Activated T-cell treated with anti-CD3 and anti-CD28 coated beads for 24 hours (primary cell): ENCODE measurements around the gene GALNT10.
A peak's percentile ranks its signal among the peaks of the same experiment; 100 is the strongest.

Source experiments
- DNase-seq: peaks from one replicate; pipeline ENCODE4 v3.0.0-alpha.2; 2020; ENCODE audit warnings: low read depth

GALNT10 gene

GRCh38 chr5:154268073-154268472 is 77.5 kb downstream of the GALNT10 start:
- DNase-seq, result no peak

- no peak for DNase-seq
These were observed 78.9 kb downstream of the GALNT10 start for GRCh38 chr5:154269414-154269813.

GRCh38 chr5:154271466-154271865 is 80.9 kb downstream of the GALNT10 start:
- no peak for DNase-seq

DNA sequence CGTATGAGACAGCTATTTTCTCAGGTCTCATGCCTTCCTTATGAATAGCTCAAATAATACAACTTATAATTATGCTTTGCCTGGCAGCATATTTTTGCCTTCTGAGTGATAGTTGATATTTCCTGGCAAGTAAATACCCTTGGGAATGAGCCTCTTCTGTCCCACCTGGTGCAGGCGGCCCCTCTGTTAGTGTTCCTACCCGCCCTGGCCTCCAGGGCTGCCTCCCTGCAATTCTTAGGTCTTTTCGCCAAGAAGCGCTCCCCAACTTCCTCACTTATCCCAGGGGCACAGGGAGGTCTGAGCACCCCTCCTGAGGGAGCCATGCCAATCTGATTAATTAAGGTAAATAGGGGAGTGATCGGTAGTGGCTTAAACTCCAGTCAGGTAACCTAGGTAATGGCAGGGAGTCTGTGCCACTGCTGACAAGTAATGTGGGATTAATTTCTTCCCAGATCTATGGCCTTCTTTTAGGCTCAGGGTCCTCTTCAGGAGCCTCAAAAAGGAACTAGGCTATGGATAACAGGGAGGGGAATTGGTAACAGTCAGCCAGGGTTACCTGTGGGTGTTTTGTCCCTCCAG is 81.5 kb downstream of the GALNT10 start:
- DNase-seq, result no peak

- peak; percentile 3 for DNase-seq
These were observed 82.6 kb downstream of the GALNT10 start for GRCh38 chr5:154273028-154273617.

- DNase-seq, result no peak
These were observed 83.7 kb downstream of the GALNT10 start for GRCh38 chr5:154273963-154274827.

DNA sequence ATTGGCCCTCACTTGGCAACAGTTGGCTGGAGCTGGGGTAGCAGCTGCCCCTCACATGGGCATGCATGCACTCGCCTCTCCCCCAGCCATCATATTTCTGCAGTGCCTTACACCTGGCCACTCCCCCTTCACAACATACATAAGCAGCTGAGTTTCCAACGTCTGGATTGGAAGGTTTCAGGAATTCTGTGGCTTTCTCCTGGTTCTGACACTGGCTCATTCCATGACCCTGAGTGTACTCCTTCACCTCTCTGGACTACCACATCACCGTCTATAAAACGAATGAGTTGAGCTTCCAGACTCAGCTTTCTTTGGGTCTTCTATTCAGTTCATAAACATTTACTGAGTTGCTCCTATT is 84.3 kb downstream of the GALNT10 start:
- DNase-seq, result no peak

- no peak for DNase-seq
These were observed 85.0 kb downstream of the GALNT10 start for GRCh38 chr5:154275566-154275965.

- no peak for DNase-seq
These were observed 85.9 kb downstream of the GALNT10 start for GRCh38 chr5:154276261-154276972.

GRCh38 chr5:154276973-154277331 is 86.4 kb downstream of the GALNT10 start:
- DNase-seq, result no peak

DNA sequence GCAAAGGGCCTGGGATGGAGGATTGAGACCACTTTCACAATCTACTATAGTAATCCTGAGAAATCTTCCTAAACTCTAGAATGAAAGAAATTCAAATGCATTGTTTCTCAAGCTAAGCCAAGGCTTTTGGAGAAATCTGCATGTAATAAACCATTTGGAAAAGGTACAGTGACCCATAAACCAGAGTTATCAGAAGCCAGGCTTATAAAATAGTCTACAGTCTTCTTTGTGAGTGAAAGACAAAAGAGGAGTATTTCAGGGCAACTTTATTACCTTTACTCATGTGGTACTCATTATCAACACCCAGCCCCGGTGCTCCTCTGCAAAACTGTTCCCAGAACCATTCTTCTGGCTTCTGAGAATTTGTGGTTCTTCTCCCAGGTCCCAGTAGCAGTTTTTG is 87.0 kb downstream of the GALNT10 start:
- no peak for DNase-seq

DNA sequence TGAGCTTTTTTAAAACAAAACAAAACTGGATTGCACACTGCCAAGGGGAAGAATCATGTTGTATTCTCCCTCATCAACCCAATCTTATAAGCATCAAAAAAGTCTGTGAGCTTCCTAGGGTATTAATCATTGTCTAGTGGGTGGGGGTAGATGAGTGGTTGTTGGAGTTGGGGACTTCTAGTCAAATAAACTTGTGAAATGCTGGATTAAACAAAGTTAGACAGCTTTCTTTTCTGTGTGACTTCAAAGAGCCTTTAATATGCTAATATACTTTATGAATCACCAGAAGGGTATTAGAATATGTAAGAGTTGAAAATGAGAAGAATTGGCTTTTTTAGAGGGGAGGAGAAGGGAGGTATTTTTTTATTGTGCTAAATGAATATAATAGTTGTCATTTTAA is 87.7 kb downstream of the GALNT10 start:
- no peak for DNase-seq

GRCh38 chr5:154278908-154279307 is 88.4 kb downstream of the GALNT10 start:
- DNase-seq, result no peak

DNA sequence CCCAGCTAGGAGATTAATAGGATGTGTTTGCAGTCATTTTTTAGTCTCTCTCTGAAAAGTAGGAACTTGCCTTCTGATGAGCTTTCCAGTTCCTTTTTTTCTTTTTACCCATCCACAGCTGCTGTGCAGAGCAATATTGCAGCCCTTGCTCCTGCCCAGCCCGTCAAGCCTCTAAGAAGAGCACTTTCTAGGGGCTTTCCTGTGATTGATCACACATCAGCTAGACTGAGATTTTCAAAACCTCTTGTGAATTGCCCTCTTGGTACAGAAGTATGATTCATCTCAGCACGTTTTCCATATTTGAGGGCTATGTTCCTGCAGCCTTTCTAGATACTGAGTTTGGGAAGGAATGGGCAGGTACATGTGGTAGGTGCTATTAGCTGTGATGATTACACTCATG is 93.9 kb downstream of the GALNT10 start:
- no peak for DNase-seq

- no peak for DNase-seq
These were observed 95.3 kb downstream of the GALNT10 start for GRCh38 chr5:154285661-154286408.

- DNase-seq, result no peak
These were observed 96.0 kb downstream of the GALNT10 start for GRCh38 chr5:154286557-154286956.

GRCh38 chr5:154287136-154287535 is 96.6 kb downstream of the GALNT10 start:
- DNase-seq, result no peak

DNA sequence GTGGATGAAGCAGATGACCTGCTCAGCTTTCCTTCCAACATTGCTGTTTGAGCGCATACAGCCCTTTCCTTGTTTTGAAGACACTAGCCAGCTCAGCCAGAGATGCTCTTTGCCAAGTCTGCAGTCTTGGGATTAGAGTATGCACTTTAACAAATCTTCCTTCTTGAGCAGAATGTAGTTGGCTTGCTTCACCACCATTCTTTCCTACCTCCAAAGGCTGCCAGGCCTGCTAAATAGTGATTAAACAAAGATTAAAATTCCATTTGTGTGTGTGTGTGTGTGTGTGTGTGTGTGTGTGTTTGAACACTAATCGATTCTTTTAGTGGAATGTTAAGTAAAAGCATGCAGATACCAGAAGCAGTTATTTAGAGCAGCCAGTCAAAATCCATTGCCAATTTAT is 97.6 kb downstream of the GALNT10 start:
- no peak for DNase-seq

- DNase-seq, result no peak
These were observed 101.4 kb downstream of the GALNT10 start for GRCh38 chr5:154291917-154292316.

DNA sequence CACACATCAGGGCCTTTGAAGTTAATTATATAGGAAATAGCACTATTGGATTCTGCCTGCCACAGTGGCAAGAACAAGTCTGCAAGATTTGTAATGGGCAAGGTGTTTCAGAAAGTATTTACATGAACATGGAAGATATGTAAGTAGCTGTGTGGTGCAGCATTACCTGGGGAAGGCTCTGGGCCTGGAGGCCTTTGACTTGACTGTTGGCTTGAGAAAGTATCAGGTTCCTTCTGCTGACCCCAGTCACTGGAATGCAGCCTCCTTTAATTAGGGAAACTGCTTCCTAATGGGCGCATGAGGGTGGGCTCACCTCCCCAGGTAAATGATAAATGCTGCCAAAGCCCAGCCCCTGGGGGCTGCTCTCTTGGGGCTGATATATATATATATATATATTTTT is 102.7 kb downstream of the GALNT10 start:
- no peak for DNase-seq

DNA sequence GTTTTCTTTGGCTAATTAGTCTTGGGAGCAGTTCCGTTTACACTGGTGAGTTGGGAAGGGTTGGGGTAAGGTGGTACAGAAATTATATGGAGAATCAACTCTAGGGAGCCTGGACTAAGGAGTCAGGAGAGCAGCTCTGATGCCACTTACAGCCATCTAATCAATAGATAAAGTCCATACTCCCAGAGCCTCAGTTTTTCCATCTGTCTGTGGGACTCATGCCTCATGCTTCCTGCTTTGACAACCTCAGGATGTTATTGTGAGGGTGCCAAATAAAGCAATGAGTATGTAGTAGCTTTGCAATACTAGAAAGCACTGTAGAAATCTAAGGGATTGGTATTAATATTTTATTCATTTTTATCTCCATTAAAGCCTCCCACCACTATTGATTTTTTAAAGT is 105.0 kb downstream of the GALNT10 start:
- DNase-seq, result no peak

GRCh38 chr5:154296525-154297159 is 106.1 kb downstream of the GALNT10 start:
- DNase-seq, result no peak
